ENCODE results near the gene SNRPA. TPM values are rescaled to one million over a fixed set of nuclear protein-coding genes. Genes with fewer than 3 reads are reported as not detected.
"Not testable (repeated sequence)": the region's sequence is repeated elsewhere in the genome, so short reads cannot be mapped to it uniquely, and the experiment has no call there.

The SNRPA gene
- total RNA-seq, 1 donor from 2014 or later = 51.7 TPM

GRCh38 chr19:40723661-40724254 is 27.2 kb upstream of the SNRPA start:
- no peak overlapping the region for H3K4me3 ChIP-seq
- H3K27me3 ChIP-seq = no peaks in the 10 kb centered on the region
- no peaks in the 10 kb centered on the region for H3K9me3 ChIP-seq
- ATAC-seq = no peak
- H3K36me3 ChIP-seq = peaks cover 68% of the 10 kb centered on the region
- H3K27ac ChIP-seq = no peak overlapping the region
- TF ChIP-seq CTCF (IDR thresholded peaks at IDR 0.05) = no peak
- intact Hi-C loops (cut with DNase I) = no loop called here
- no peak for DNase-seq
- H3K4me1 ChIP-seq = peaks cover 45% of the 10 kb centered on the region

DNA sequence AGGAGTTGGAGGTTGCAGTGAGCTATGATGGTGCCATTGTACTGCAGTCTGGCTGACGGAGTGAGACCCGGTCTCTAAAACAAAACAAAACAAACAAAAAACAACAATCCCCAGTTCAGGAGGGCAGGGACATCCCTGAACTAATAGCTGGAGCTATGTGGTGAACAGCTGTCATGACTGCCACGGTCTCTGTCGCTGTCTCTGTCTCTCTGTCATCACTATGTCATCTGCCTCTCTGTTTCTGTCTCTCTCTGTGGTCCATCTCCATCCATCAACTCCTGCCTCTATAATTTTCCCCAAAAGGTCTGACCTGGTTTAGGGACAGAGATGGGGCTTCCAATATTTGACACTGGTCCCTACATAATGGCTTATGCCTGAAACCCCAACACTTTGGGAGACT is 26.7 kb upstream of the SNRPA start:
- H3K36me3 ChIP-seq = peaks cover 74% of the 10 kb centered on the region

GRCh38 chr19:40724855-40725254 is 26.1 kb upstream of the SNRPA start:
- no peak for TF ChIP-seq CTCF (IDR thresholded peaks at IDR 0.05)
- Histone ChIP-seq H3K36me3 (peaks cover 79% of the 10 kb centered on the region), H3K27ac (no peak overlapping the region), H3K9me3 (no peaks in the 10 kb centered on the region), H3K4me3 (no peak overlapping the region), H3K4me1 (peaks cover 40% of the 10 kb centered on the region), H3K27me3 (no peaks in the 10 kb centered on the region)
- intact Hi-C loops (cut with DNase I) = no loop called here
- DNase-seq (no peak), ATAC-seq (no peak)

More for the DNA sequence above, 26.7 kb upstream of the SNRPA start:
- Histone ChIP-seq H3K4me1 (peaks cover 45% of the 10 kb centered on the region), H3K4me3 (no peak overlapping the region), H3K27ac (no peak overlapping the region), H3K27me3 (no peaks in the 10 kb centered on the region), H3K9me3 (no peaks in the 10 kb centered on the region)
- TF ChIP-seq CTCF (IDR thresholded peaks at IDR 0.05) = no peak
- DNase-seq = no peak
- ATAC-seq = no peak
- intact Hi-C loops (cut with DNase I) = no loop called here

GRCh38 chr19:40726279-40726678 is 24.7 kb upstream of the SNRPA start:
- H3K4me3 ChIP-seq = no peak overlapping the region
- DNase-seq (no peak), ATAC-seq (no peak)
- H3K9me3 ChIP-seq = no peaks in the 10 kb centered on the region
- H3K27me3 ChIP-seq = no peaks in the 10 kb centered on the region
- peaks cover 30% of the 10 kb centered on the region for H3K4me1 ChIP-seq
- H3K27ac ChIP-seq = no peak overlapping the region
- no peak for TF ChIP-seq CTCF (IDR thresholded peaks at IDR 0.05)
- intact Hi-C loops (cut with DNase I) = no loop called here
- peaks cover 93% of the 10 kb centered on the region for H3K36me3 ChIP-seq

- intact Hi-C loops (cut with DNase I); H3K4me3 ChIP-seq: not testable (repeated sequence)
These were observed 20.9 kb upstream of the SNRPA start for GRCh38 chr19:40730065-40730464.

GRCh38 chr19:40732304-40732703 is 18.7 kb upstream of the SNRPA start:
- H3K4me1 ChIP-seq; DNase-seq; H3K9me3 ChIP-seq; intact Hi-C loops (cut with DNase I); ATAC-seq; H3K27me3 ChIP-seq; H3K27ac ChIP-seq; H3K4me3 ChIP-seq: not testable (repeated sequence)
- H3K36me3 ChIP-seq = peaks cover 100% of the 10 kb centered on the region

More at GRCh38 chr19:40730065-40730464, 20.9 kb upstream of the SNRPA start:
- H3K4me1 ChIP-seq, H3K9me3 ChIP-seq, DNase-seq, ATAC-seq, H3K27ac ChIP-seq, H3K27me3 ChIP-seq: not testable (repeated sequence)
- peaks cover 99% of the 10 kb centered on the region for H3K36me3 ChIP-seq

DNA sequence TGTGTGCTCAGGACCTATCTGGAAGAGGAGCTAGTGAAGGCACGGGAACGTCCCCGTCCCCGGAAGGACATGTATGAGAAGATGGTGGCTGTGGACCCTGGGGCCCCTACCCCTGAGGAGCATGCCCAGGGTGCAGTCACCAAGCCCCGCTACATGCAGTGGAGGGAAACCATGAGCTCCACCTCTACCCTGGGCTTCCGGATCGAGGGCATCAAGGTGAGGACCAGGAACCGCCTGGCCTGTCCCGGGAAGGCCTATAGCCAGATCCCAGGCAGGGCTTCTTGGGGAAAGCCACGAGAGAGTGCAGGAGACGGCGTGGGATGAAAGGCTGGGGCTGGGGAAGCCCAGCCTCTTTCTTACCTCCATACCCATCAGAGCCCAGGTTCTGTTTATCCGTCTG is 17.9 kb upstream of the SNRPA start:
- no peak for TF ChIP-seq CTCF (IDR thresholded peaks at IDR 0.05)
- DNase-seq (no peak), ATAC-seq (no peak)
- Histone ChIP-seq H3K27me3 (no peaks in the 10 kb centered on the region), H3K9me3 (no peaks in the 10 kb centered on the region), H3K27ac (no peak overlapping the region), H3K4me3 (no peak overlapping the region), H3K4me1 (no peaks in the 10 kb centered on the region), H3K36me3 (peaks cover 98% of the 10 kb centered on the region)
- intact Hi-C loops (cut with DNase I) = no loop called here

All from upper lobe of right lung (tissue), 1 donor.